Lung microvascular endothelial cell (primary cell): ENCODE results near the gene GARIN5B. TPM values are rescaled to one million over a fixed set of nuclear protein-coding genes. Genes with fewer than 3 reads are reported as not detected.
"Not testable (repeated sequence)": the region's sequence is repeated elsewhere in the genome, so short reads cannot be mapped to it uniquely, and the experiment has no call there.

Experiments used
- DNase-seq, 2 donors: peaks; one replicate each; pipeline versions ENCODE4 v3.0.0 to v3.0.0-alpha.2; 2010; ENCODE audit warnings: low read depth in 2 of 2
- total RNA-seq: library from RNA; depleted of rRNA; stranded (reverse); fragments of >200 nt; gene quantifications from 2 replicates; pipeline ENCODE4 v1.2.1, GENCODE V29; 2014

GARIN5B gene
- total RNA-seq, result not detected in 2 replicates

DNA sequence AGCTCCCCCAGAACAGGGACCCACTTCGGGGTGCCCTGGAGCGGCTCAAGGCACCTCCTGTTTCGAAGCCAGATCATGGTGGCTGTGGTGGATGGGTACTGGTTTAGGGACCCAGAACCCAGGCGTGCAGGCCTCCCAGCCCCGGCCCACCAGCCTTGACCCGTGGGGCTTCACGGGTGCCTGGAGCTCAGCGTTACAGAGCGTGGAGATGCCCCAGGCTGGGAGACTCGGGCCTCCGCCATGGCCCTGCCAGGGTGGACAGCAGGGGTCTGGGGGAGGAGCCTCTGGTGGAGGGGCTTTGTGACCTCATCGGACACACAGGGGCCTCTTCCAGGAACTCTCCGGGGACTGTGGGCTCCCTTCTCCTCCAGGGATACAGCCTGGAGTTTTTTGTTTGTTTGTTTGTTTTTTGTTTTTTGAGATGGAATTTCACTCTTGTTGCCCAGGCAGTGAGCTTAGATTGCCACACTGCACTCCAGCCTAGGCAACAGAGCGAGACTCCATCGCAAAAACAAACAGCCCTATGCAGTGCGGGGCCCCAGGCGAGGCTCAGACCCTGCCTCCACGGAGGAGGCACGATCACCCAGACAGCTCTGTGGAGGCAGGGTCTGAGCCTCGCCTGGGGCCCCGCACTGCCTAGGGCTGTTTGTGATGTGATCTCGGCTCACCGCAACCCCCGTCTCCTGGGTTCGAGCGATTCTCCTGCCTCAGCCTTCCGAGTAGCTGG is at the start of gene GARIN5B:
GARIN5B (minus strand) TSS at position 271 of the 727 bp plus-strand sequence; CDS start at position 77, 194 bp downstream.
- no peak for DNase-seq

DNA sequence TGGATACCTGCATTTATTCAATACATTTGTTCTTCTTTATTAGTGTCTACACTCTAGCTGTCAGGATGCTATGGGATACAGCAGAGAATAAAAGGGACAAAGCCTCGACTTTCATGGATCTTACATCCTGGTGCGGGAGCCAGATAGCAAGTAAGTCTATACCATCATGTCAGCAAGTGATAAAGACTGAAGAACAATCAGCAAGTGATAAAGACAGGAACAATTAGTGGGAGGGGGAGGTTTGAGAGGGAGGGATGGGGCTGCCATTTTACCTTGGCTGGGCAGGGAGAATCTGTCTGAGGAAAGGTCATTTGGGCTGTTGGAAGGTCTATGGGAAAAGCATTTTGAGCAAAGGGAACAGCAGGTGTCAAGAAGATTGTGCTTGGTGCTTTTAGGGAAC is 47.1 kb upstream of the GARIN5B start:
- no peak for DNase-seq

DNA sequence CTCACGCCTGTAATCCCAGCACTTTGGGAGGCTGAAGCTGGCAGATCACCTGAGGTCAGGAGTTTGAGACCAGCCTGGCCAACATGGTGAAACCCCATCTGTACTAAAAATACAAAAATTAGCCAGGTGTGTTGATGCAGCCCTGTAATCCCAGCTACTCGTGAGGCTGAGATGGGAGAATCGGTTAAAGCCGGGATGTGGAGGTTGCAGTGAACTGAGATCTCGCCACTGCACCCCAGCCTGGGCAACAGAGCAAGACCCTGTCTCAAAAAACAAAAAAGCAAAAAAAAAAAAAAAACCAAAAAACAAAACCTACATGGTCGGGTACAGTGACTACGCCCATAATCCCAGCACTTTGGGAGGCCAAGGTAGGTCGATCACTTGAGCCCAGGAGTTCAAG is 46.1 kb upstream of the GARIN5B start:
- not testable (repeated sequence) for DNase-seq

DNA sequence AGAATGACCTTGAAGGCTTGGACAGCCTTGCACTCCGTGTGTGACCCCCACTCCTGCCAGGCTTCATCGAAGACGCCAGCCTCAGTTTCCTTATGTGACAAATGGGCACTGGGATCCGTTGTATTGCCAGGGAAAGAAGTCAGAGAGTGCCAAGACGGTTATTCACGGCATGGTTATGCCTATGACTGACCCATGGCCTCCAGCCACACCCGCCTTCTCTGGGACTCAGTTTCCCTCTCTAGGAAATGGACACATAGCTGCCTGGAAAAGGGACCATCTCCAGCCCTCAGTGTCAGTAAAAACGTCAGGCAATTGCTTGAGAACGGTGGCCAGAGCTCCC is 45.4 kb upstream of the GARIN5B start:
- no peak for DNase-seq

DNA sequence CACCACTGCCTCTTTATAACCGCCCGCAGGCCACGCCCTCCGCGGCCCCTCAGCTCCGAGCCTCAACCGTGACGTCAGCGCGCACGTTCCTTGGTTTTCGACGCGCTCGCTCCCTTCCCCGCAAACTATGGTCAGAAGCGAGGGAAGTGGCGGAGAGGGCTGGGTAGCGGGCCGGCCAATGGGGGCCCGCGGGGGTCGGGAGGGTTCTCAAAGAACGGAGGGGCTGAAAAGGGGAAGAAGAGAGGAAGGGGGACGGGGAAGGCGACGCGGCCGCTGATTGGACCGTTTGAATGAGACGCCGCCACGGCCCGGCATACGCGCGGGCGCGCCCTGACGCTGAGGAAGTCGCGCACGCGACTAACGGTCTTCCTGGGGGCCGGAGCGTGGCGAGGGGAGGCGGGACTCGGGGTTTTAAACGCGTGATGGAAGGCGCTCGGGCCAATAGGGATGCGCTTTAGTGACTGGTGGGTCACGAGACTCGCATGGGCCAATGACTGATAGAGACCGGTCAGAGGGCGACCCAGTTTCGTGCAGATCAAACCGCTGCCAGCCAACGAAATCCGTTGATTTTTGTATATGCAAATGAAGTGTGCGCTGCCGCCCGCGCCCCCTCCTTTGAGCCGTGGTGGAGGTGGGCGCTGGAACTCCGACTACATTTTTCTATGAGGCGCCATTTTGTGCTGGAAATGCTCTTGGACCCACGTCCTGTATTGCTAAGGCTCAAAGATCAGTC is 44.9 kb upstream of the GARIN5B start:
- peak; percentile 100 for DNase-seq

DNA sequence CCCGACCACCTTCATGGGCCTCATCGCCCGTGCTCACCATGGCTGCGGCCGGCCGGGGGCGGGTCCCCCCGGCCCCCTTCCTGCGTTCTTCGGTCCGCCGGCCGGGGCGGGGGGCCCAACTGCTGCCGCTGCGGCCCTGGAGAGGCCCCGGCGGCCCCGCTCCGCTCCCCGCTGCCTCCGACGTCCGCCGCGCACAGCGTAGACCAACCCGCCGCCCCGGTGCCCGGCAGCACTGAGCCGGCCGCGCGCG is 44.4 kb upstream of the GARIN5B start, which contains the start of gene UBE2S:
UBE2S (minus strand) TSS at position 239 of the 250 bp plus-strand sequence; CDS start at position 40, 199 bp downstream.
- not testable (repeated sequence) for DNase-seq

DNA sequence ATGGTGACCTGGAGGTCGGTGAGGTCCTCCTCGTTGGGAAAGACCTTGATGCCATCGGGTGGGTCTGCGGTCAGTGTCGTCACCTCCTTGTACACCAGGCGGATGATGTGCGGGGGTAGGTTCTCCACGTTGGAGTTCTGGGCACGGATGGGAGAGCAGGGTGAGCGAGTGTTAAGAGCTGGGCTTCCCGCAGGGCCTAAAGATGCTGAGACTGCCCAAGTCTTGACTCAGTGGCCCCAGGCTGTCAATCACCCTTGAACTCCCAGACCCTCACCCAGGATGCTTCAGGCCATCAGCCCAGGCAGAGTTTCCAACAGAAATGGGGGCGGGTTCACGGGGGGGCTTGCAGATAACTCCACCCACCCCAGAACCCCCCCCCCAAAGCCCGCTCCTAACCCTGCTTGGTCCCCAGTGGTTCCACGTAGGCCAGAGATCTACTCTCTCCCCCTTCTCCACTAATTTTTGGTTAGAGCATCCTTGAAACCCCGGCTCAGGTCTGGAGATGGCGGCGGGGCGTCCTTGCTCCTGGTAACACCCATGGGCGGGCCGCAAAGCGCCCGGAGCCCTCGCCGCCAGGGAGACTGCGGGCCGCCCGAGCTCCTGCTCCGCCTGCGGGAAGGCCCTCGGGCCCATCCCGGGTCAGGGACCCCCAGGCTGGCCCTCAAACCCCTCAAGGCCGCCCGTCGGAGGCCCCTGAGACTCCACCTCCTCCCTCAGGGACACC is 43.9 kb upstream of the GARIN5B start:
- peak; percentile 51 to 56 for DNase-seq

DNA sequence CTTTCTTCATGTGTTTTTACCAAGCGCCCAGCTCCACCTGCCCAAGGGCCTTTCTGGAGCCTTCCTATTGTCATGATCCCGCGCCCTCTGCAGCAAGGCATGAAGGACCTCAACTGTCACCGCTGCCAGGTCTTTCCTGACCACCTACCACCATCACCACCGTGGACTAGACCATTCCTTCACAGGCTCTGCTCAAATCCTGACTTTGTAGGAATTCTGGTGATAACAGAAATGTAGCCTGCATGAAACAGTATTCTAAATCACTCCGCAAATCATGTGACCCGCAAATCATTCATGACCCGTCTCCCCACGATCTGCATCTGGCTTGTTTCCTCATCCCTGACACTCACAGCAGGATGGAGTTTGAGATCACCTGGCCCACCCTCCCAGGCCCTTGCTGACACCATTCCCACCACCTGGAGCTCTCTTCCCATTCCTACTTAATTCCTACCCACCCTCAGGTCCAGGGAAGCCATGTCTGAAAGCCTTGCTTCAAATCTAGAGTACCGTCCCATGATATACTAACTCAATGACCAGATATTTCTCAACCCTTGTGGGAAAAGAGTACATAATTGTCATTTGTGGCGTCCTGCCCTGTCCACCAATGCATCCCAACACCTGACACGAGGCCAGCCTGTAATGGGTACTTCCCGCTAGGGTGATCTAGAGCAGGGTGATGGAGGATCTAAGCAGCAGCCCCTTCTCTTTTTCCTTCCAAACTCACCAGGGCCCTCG is 43.2 kb upstream of the GARIN5B start:
- DNase-seq, result no peak

DNA sequence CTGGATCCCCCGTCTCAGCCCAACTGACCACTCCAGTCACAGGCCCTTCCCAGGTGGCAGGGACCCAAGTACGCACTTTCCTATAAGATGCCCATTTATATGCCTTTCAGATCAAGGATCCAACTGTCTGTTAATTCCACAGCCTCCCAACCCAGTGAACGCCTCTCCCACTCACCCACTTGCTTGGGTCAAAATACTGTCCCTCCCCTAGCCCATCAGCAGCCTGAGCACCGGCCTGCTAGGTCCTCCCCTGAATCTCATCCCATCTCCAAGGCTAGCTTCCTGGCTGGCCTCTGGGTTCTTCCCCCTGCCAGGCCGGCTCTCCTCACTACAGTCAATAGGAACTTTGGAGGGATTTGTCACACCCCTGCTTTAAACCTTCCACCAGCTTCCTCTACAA is 42.6 kb upstream of the GARIN5B start:
- no peak for DNase-seq

DNA sequence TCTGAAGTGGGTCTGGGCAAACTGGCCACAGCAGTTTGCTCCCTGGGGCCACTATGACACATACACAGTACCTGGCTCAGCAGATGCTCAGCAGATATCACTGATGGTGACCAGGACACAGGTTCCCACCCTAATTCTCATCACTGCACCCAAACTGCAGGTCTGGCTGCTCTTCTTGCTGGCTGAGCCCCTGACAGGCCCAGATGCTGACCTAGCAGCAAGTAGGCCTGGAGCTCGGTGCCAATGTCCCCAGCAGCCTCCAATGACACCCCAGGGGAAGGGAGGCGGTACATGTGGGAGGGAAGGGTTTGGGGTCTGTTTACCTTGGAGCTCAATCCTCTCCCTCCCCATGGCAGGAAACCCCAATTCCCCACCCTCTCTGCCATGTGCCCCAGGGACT is 39.4 kb upstream of the GARIN5B start:
- DNase-seq, result no peak

DNA sequence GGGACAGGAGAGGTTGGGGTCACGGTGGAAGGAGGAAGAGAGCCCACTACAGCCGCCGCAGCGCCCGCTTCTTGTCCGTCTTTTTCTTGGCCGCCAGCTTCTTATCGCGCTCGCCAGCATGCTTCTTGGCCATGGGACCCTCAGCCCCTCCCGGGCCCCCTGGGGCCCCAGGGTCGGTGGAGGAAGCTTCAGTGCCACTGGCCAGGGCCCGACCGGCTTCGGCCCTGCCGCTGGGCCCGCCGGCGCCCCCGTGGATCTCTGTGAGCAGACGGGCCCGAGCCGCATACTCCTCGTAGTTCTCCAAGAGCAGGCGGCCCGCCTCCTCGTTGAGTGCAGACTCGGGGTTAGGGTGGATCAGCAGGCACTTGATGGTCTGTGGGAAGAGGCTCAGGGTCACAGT is 38.3 kb upstream of the GARIN5B start:
- not testable (repeated sequence) for DNase-seq

DNA sequence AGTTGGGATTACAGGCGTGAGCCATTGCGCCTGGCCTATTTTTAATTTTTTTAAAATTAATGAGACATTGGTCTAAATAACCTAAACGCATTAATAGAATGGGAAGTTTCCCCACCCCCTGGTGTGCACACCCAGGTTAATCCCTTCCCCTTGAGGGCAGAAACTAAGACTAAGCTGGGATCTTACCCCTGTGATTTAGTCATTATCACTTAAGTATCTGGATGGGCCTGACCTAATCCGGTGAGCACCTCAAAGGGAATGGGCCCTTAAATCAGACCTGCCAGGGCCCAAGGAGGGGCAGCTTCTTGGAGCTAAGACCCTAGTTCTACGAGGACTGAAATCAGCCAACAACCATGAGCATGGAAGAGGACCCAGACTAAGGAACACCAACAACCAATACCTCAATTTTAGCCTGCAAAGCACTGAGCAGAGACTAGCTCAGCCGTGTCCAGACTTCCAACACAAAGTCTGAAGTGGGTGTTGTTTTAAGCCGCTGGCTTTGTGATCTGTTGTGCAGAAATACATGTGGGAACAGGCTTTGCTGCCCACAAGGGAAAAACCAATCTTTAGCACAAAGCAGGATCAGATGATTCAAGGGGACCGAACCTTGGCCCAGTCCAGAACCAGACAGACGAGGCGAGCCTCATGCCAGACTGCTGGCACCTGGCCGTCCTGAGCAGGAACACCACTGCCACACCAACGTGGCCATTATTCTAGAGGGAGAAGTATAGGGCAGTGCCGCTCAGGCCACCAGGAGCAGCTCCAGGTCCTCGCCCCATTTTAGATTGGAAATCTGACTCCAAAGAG is 37.4 kb upstream of the GARIN5B start:
- no peak for DNase-seq

DNA sequence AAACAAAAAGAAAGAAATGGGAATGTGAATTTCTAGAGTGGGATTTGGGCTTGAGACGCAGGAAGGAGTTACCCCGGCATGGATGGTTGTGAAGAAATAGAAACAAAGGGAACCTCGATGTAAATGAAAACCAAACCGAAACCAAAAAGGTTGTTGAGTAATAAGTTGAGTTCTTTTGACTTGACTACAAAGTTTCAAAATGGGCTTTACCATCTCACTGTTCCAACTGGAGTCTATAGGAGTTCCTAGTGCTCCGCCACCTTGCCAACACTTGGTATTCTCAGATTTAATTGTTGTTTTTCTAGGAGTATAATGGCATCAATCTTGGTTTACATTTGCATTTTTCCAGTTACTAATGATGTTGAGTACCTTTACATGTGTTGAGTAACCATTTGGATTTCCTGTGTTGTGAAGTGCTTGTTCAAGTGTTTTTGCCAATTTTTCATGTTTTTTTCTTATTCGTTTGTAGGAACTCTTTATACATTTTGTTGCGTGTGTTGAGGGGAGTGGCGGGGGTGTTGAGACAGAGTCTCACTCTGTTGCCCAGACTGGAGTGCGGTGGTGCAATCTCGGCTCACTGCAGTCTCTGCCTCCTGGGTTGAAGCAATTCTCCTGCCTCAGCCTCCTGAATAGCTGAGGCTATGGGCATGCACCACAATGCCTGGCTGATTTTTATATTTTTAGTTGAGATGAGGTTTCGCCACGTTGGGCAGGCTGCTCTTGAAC is 35.3 kb upstream of the GARIN5B start:
- no peak for DNase-seq

DNA sequence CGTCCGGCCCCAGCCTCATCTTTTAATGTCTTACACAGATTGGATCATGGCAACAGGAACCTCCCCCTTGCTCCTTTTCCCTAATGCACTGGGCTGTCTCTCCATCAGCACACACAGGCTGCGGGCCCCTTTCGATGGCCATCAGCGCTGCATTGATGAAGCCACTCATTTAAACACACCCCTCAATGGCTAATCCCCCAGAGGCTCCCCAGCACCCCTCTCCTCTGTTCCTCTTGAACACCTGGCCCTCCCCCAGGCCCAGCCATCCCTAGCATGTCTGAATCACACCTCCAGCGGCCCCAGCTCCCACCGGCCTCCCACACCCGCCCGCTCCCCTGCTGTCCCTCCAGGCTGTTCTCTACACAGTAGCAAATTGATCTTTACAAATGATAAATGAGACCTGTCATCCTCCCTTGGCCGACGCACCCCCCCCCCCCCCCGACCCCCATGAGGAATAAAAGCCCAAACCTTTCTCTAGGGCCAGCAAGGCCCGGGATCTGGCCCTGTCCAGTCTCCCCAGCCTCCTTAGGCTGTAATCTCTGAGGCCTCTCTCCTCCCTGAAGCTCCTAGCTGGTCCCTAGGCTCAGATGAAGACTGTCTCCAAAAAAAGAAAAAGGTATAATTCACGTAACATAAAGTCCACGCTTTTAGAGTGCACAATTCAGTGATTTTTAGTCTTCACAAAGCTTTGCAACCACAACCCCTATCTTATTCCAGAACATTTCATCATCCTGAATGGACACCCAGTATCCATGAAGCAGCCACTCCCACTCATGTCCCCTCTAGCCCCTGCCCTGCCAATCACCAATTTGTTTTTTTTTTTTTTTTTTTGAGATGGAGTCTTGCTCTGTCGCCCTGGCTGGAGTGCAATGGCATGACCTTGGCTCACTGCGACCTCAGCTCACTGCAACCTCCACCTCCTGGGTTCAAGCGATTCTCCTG is 30.0 kb upstream of the GARIN5B start:
- DNase-seq, result no peak

DNA sequence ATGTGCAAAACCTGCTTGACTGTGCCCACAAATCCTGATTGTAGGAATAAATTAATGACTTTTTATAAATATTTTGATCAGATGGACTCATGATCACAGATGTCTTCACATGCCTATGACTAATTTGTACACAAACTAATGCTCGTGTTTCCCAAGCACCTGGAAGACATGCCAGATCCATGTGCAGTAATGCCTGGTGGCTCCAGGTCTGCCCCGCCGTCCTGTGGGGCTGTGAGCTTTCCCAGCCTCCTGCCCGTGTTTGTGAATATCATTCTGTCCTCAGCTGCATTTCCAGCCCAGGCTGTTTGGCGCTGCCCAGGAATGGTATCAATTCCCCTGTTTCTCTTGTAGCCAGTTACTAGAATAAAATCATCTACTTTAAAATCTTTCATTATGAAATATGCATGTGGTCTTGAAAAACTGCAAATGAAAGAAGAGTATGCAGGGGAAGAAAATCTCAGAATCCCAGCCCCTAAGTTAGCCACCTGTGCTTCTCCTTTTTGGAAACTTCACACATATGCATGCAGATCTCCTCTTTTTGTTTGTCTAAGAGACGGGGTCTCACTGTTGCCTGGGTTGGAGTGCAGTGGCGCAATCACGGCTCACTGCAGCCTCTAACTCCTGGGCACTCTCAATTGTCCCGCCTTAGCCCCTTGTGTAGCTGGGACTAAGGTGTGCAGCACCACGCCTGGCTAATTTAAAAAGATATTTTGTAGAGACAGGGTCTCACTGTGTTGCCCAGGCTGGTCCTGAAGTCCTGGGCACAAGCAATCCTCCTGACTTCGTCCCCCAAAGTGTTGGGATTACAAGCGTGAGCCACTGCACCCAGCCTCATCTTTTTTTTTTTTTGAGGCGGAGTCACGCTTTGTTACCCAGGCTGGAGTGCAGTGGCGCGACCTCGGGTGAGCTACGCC is 28.9 kb upstream of the GARIN5B start:
- no peak for DNase-seq

DNA sequence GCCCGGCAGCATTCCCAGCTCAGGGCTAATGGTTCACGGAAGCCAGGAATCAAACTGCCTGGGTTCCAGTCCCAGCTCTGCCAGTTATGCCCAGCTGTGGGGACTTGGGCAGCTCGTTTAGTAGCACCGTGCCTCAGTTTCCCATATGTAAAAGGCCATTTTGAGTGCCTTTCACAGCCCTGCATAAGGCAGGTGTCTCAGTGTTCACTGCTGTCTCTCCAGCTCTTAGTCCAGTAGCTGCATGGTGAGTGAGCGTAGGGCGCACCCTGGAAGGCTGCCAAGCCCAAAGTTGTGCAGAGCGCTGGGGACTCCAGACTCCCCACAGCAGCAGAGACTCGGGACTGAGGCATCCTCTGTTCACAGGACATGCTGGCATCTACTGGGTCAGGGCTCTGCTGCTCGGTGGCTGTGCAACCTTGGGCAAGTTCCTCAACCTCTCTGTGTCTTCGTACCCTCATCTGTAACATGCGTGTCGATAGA is 28.2 kb upstream of the GARIN5B start:
- DNase-seq, result no peak

DNA sequence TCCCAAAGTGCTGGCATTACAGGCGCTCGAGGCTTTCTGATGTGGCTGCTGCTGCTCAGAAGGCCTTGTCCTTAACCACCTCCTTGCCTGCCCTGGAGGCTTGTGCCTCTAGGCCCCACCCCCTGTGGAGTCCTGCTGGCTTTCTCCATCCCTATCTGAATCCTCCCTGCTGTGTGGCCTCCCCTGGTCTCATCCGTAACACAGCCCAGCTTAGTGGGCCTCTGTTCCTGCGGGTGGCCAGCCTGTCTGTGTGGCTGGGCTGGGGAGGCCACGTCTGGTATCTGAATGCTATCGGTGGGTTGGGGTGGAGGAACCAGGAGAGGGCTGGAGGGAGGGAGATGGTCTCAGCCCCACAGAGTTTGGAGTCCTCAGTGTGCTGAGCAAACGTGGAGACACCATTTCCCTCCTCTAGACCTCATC is 27.4 kb upstream of the GARIN5B start:
- DNase-seq, result no peak
